Measurements from ENCODE around the gene ABCB11. TPM values are rescaled to one million over a fixed set of nuclear protein-coding genes. Genes with fewer than 3 reads are reported as not detected.

ABCB11 gene
- total and polyA plus RNA-seq, 2 donors (not counting 3 experiments of a cell fraction or from before 2014, with no cell fraction given) = 0.22 to 0.44 TPM

- no peak overlapping the region for H3K27ac ChIP-seq (ENCODE audit: insufficient read depth, low read depth, low read length)
- no peak overlapping the region for H3K9ac ChIP-seq (replicated peaks; ENCODE audit: extremely low read depth, insufficient read depth, low read length)
- no peaks in the 10 kb centered on the region for H4K20me1 ChIP-seq (replicated peaks; ENCODE audit: control insufficient read depth, extremely low read depth, insufficient read depth, low read length)
- dilution Hi-C loops (cut with MboI; ENCODE audit: extremely low pct_ligation_motif_present, low sequenced_read_pairs) (no loop called here), intact Hi-C loops (cut with micrococcal nuclease) (no loop called here)
- H3K79me2 ChIP-seq (ENCODE audit: control insufficient read depth, insufficient read depth, low read length) = no peaks in the 10 kb centered on the region
- no peaks in the 10 kb centered on the region for H3K9me3 ChIP-seq (replicated peaks; ENCODE audit: control insufficient read depth, insufficient read depth, low read length)
- POLR2A ChIA-PET = no interaction called here
- H3K9me1 ChIP-seq (replicated peaks; ENCODE audit: control insufficient read depth, extremely low read depth, insufficient read depth, low read length) = no peaks in the 10 kb centered on the region
- no peak overlapping the region for H3K4me2 ChIP-seq (ENCODE audit: insufficient read depth, low read length)
- no TSS peak for BruUV-seq (replicated peaks)
- no peak overlapping the region for H2AFZ ChIP-seq (ENCODE audit: low read depth, low read length)
- CTCF ChIA-PET = no interaction called here
- FAIRE-seq = no peak
- no peak overlapping the region for H3K4me3 ChIP-seq (replicated peaks in 1 of 3; ENCODE audit: insufficient read depth in 1 of 3, low read depth in 1 of 3, low read length in 3 of 3)
- no peaks in the 10 kb centered on the region for H3K36me3 ChIP-seq (ENCODE audit: control insufficient read depth in 2 of 2, extremely low read depth in 1 of 2, insufficient read depth in 2 of 2, low read length in 2 of 2)
- DNase-seq (ENCODE audit: low read depth, low spot score) = no peak
- H3K4me1 ChIP-seq (ENCODE audit: control insufficient read depth, extremely low read depth, insufficient read depth, low read length) = no peaks in the 10 kb centered on the region
- TF ChIP-seq GATA2 (IDR thresholded peaks at IDR 0.05; ENCODE audit: insufficient read depth, insufficient read length, low read depth, low read length) = no peak
- TF ChIP-seq JUN (IDR thresholded peaks at IDR 0.05; ENCODE audit: borderline replicate concordance, insufficient read depth, insufficient read length, low read depth) = no peak
- TF ChIP-seq POLR2A (IDR thresholded peaks at IDR 0.05; ENCODE audit: low read depth, low read length) = no peak
- TF ChIP-seq, protein P1, sequence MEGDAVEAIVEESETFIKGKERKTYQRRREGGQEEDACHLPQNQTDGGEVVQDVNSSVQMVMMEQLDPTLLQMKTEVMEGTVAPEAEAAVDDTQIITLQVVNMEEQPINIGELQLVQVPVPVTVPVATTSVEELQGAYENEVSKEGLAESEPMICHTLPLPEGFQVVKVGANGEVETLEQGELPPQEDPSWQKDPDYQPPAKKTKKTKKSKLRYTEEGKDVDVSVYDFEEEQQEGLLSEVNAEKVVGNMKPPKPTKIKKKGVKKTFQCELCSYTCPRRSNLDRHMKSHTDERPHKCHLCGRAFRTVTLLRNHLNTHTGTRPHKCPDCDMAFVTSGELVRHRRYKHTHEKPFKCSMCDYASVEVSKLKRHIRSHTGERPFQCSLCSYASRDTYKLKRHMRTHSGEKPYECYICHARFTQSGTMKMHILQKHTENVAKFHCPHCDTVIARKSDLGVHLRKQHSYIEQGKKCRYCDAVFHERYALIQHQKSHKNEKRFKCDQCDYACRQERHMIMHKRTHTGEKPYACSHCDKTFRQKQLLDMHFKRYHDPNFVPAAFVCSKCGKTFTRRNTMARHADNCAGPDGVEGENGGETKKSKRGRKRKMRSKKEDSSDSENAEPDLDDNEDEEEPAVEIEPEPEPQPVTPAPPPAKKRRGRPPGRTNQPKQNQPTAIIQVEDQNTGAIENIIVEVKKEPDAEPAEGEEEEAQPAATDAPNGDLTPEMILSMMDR (IDR thresholded peaks at IDR 0.05; ENCODE audit: extremely low read depth in 1 of 2, insufficient read depth in 1 of 2, low read depth in 1 of 2, low read length in 2 of 2) = no peak
- no peak for TF ChIP-seq POLR2AphosphoS5 (IDR thresholded peaks at IDR 0.05; ENCODE audit: insufficient read depth, low read depth, low read length)
- no peak for TF ChIP-seq MYC (IDR thresholded peaks at IDR 0.05; ENCODE audit: low read depth, low read length)
- TF ChIP-seq MAX (IDR thresholded peaks at IDR 0.05; ENCODE audit: insufficient read depth, insufficient read length) = no peak
- TF ChIP-seq EZH2 (IDR thresholded peaks at IDR 0.05; ENCODE audit: borderline replicate concordance, low read depth, low read length, severe bottlenecking) = no peak
- no peaks in the 10 kb centered on the region for H3K27me3 ChIP-seq (ENCODE audit: control insufficient read depth in 2 of 2, insufficient read depth in 2 of 2, low read length in 2 of 2)
Observed at GRCh38 chr2:169042856-169043255, 11.7 kb upstream of the ABCB11 start.

Measured in endothelial cell of umbilical vein (primary cell).